H1 (cell line): Measurements from ENCODE around the gene MARCHF3.

ENCODE experiments used
- ATF2 ChIP-seq: IDR thresholded peaks from 2 replicates; pipeline ENCODE4 v1.6.1; 2012; ENCODE audit warnings: low read length, inconsistent platforms
- BACH1 ChIP-seq: IDR thresholded peaks from 2 replicates; pipeline ENCODE4 v1.6.1; 2012; ENCODE audit warnings: low read length, improper control_type of control experiment
- CEBPB ChIP-seq: IDR thresholded peaks from 2 replicates; pipeline ENCODE4 v1.6.1; 2012; ENCODE audit warnings: low read depth, low read length
- CREB1 ChIP-seq: IDR thresholded peaks from 2 replicates; pipeline ENCODE4 v1.6.1; 2012; ENCODE audit warnings: inconsistent platforms
- CTCF ChIP-seq, 3 experiments: IDR thresholded peaks; 1 replicate in 2 of 3; 2 replicates in 1 of 3; pipeline versions ENCODE4 v1.5.1 to v1.6.1; 2011; ENCODE audit warnings: low read length in 3 of 3, mild to moderate bottlenecking in 3 of 3, inconsistent platforms in 2 of 3, low read depth in 1 of 3, moderate library complexity in 1 of 3; ENCODE audit not compliant: insufficient read depth in 1 of 3; ENCODE audit errors: control extremely low read depth in 1 of 3
- EZH2 ChIP-seq: fragments of 200-600 bp; sonication (generic); IDR thresholded peaks from 2 replicates; pipeline ENCODE4 v1.7.1; 2012; ENCODE audit warnings: low read depth, mild to moderate bottlenecking, moderate library complexity, low read length, inconsistent platforms; ENCODE audit not compliant: severe bottlenecking
- JUND ChIP-seq: IDR thresholded peaks from 2 replicates; pipeline ENCODE4 v1.6.1; 2011; ENCODE audit warnings: mild to moderate bottlenecking, improper control_type of control experiment, low read length
- MAX ChIP-seq: IDR thresholded peaks from 2 replicates; pipeline ENCODE4 v1.6.1; 2012; ENCODE audit warnings: inconsistent platforms
- POLR2AphosphoS5 ChIP-seq: IDR thresholded peaks from 2 replicates; pipeline ENCODE4 v1.6.1; 2011; ENCODE audit warnings: low read depth, low read length
- SIX5 ChIP-seq: IDR thresholded peaks from 2 replicates; pipeline ENCODE4 v1.6.1; 2011; ENCODE audit warnings: mild to moderate bottlenecking, low read depth, low read length
- YY1 ChIP-seq: IDR thresholded peaks from 2 replicates; pipeline ENCODE4 v1.6.1; 2011; ENCODE audit warnings: low read depth, mild to moderate bottlenecking, low read length

- TF ChIP-seq BACH1 (no peak), CREB1 (no peak), EZH2 (no peak), CTCF (IDR thresholded peaks at IDR 0.05; ENCODE audit: control extremely low read depth in 1 of 3, insufficient read depth in 1 of 3, low read depth in 1 of 3, low read length in 3 of 3) (no peak), CEBPB (no peak), YY1 (no peak), MAX (no peak), SIX5 (no peak), POLR2AphosphoS5 (peak; percentile 26; the same call in 1 of the 2 replicates), ATF2 (no peak), JUND (no peak)
These were observed 193.1 kb downstream of the MARCHF3 start for GRCh38 chr5:126837242-126837641.
